Small intestine (tissue), 7 donors: ENCODE measurements around the gene GJA5. TPM values are rescaled to one million over a fixed set of nuclear protein-coding genes. Genes with fewer than 3 reads are reported as not detected.

Experiments
- DNase-seq, 2 donors: peaks; one replicate each; pipeline versions ENCODE4 v3.0.0 to v3.0.0-alpha.2; 2013
- FAIRE-seq: peaks from 2 replicates; lab custom pipeline; 2012; peaks lifted over from hg19 to GRCh38; lab: Jason Lieb, UNC
- H3K27ac ChIP-seq, 3 donors: one replicate each; pipeline ENCODE4 v1.5.1; 2013; ENCODE audit warnings: low read length in 2 of 3, mild to moderate bottlenecking in 2 of 3, control low read depth in 1 of 3, inconsistent platforms in 1 of 3, low read depth in 1 of 3, moderate library complexity in 1 of 3
- H3K27me3 ChIP-seq, 3 donors: one replicate each; pipeline ENCODE4 v1.6.1; 2013; ENCODE audit warnings: low read length in 3 of 3, inconsistent platforms in 1 of 3; ENCODE audit not compliant: control insufficient read depth in 3 of 3, insufficient read depth in 3 of 3
- H3K36me3 ChIP-seq, 3 donors: one replicate each; pipeline ENCODE4 v1.6.1; 2013; ENCODE audit warnings: low read length in 3 of 3, inconsistent platforms in 1 of 3, low read depth in 1 of 3, mild to moderate bottlenecking in 1 of 3, moderate library complexity in 1 of 3; ENCODE audit not compliant: control insufficient read depth in 3 of 3, insufficient read depth in 2 of 3
- H3K4me1 ChIP-seq, 3 donors: one replicate each; pipeline ENCODE4 v1.6.1; 2013; ENCODE audit warnings: low read length in 2 of 3, inconsistent platforms in 1 of 3, low read depth in 1 of 3, mild to moderate bottlenecking in 1 of 3, moderate library complexity in 1 of 3; ENCODE audit not compliant: control insufficient read depth in 3 of 3, insufficient read depth in 2 of 3
- H3K4me3 ChIP-seq, 3 donors: one replicate each; pipeline ENCODE4 v1.5.1; 2013; ENCODE audit warnings: low read length in 3 of 3, control low read depth in 1 of 3, inconsistent platforms in 1 of 3, low read depth in 1 of 3, mild to moderate bottlenecking in 1 of 3, moderate library complexity in 1 of 3
- H3K9me3 ChIP-seq, 2 donors: one replicate each; pipeline ENCODE4 v1.6.1; 2013; ENCODE audit warnings: low read depth in 1 of 2, low read length in 1 of 2; ENCODE audit not compliant: control insufficient read depth in 2 of 2, insufficient read depth in 1 of 2
- WGBS, 3 donors: extraction: QIAGEN DNeasy Blood & Tissue Kit; methylation state at CpG; one replicate each; pipeline ENCODE4 v1.1.7; 2013; 5-methylcytosine and 5-hydroxymethylcytosine counted together
- polyA plus RNA-seq, 4 donors: library from polyadenylated mRNA; stranded (reverse) in 3 of 4; unstranded in 1 of 4; fragments of 200-250 nt in 3 of 4; fragments of 120-200 nt in 1 of 4; gene quantifications; one replicate each; pipeline versions ENCODE4 v1.2.1 to v1.2.3, GENCODE V29; 2013
- donor health status: healthy with polysubstance abuse.
- donor health status: control.
- donor health status: control.
- donor health status: Bipolar disorder and iron deficiency.
- donor health status: healthy.

GJA5 gene
- polyA plus RNA-seq, 4 donors: 3.0 to 16.0 TPM; not detected in 2

DNA sequence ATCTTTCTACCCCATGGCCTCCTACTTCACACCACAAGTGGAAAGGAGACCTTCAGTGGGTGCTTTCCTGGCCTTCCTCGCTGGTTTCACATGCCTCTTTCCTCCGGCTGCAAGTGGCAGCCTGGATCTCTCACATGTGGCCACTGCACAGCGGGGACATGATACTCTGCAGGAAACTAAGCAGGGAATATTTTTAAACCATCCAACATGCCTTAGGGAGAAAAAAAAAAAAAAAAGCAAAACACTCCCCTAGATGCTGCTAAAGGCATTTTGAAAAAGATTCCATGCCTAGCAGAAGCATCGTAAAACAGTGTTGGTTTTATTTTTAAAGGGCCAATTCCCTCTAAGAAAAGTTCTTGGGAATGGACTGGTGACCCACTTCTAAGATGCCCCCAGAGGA, 12.2 kb upstream of the GJA5 start:
- WGBS, 3 donors: 45 to 67% (median 67%) methylated on average over 4 of the region's 4 CpGs
- no peak overlapping the region for H3K4me3 ChIP-seq
- H3K27me3 ChIP-seq: peaks cover 0 to 5% (median 0%) of the 10 kb centered on the region in 3 donors
- DNase-seq: no peak
- FAIRE-seq: no peak
- no peaks in the 10 kb centered on the region for H3K9me3 ChIP-seq
- H3K4me1 ChIP-seq: no peaks in the 10 kb centered on the region
- no peak overlapping the region for H3K27ac ChIP-seq
- no peaks in the 10 kb centered on the region for H3K36me3 ChIP-seq

DNA sequence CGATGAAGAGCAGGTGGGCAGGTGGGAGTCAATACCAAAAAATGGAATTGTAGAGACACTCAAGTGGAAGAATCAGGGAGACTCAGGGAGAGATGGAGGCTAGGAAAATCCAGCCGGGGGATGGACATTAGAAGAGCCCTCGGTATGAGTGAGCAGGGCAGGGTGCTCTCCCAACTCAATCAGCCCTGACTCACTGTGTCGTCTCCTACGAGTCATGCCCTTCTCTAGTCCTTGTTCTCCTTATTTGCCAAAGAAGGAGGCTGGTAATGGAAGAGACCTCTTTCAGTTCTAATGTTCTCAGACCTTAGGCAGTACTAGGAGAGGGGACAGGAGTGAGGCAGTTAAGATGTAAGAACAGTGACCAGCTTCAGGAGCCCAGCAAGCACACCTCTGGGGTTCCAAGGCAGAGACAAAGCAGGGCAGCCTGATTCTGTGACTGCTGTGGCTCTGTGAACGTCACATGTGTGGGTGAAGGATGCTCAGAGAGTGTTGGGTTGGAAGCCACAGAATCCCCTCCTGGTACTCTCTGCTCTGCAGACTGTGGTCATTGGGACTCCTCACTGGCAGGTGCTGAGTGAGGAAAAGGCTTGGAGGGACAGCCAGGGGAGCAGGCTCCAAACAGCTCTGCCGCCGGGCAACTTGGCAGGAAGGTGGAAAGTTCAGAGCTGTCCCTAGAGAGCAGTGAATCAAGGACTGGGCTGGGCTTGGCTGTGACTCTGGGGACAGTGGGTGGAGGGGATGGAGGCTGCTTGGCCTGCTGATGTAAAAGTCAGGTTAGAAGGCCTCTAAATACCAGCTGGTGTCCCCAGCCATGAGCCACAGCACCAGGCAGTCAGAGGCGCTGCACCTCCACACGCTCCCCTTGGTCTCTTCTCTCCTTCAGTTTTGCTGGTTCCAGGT, 11.1 kb upstream of the GJA5 start:
- FAIRE-seq: no peak
- H3K4me1 ChIP-seq: no peaks in the 10 kb centered on the region
- no peaks in the 10 kb centered on the region for H3K36me3 ChIP-seq
- H3K9me3 ChIP-seq: no peaks in the 10 kb centered on the region
- DNase-seq: no peak
- no peak overlapping the region for H3K4me3 ChIP-seq
- 71 to 75% (median 75%) methylated on average over 10 of the region's 10 CpGs for WGBS, 3 donors
- H3K27me3 ChIP-seq: peaks cover 0 to 5% (median 0%) of the 10 kb centered on the region in 3 donors
- no peak overlapping the region for H3K27ac ChIP-seq

DNA sequence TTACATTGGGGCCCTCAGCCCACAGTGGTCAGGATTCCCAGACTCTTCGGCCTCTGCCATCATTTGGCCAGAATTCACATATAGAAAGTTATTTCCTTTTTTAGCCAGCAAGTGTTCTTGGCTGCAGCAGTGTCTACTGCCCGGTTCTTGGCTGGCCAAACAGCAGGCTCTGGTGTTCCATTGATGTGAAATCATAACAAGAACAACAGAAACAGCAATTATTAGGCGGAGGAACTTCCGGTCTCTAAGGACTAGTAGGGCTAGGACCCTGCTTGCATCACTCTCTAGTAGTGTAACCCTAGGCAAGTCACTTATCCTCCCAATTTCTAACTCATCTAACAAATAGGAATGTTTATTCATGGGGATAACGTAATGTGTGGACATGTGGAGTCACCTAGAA, 8.7 kb upstream of the GJA5 start:
- Histone ChIP-seq H3K9me3 (no peaks in the 10 kb centered on the region), H3K4me1 (no peaks in the 10 kb centered on the region), H3K27me3 (peaks cover 0 to 5% (median 0%) of the 10 kb centered on the region in 3 donors), H3K27ac (no peak overlapping the region), H3K36me3 (no peaks in the 10 kb centered on the region), H3K4me3 (no peak overlapping the region)
- FAIRE-seq (no peak), DNase-seq (no peak)
- 70 to 83% (median 81%) methylated on average over 5 of the region's 5 CpGs for WGBS, 3 donors

DNA sequence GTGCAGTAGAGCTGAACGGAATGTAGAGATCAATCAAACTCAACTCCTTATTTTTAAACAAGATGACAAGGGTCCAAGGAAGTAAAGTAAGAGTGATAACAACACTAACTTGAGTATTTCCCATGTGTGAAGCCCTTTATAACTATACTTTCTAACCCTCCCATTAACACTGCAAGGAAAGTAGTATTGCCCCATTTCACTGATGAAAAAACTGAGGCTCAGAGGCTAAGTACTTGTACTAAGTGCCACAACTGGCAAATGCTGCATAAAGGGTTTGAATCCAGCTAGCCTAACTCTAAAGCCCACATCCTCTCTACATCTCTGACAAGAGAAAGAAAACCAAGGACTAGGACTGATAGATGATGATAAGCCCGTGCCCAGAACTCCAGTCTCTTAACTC, 8.2 kb upstream of the GJA5 start:
- H3K9me3 ChIP-seq: no peaks in the 10 kb centered on the region
- 86 to 89% (median 87%) methylated on average over 2 of the region's 2 CpGs for WGBS, 3 donors
- H3K4me3 ChIP-seq: no peak overlapping the region
- peaks cover 0 to 5% (median 0%) of the 10 kb centered on the region in 3 donors for H3K27me3 ChIP-seq
- no peak overlapping the region for H3K27ac ChIP-seq
- no peak for DNase-seq
- FAIRE-seq: no peak
- H3K4me1 ChIP-seq: no peaks in the 10 kb centered on the region
- H3K36me3 ChIP-seq: no peaks in the 10 kb centered on the region

DNA sequence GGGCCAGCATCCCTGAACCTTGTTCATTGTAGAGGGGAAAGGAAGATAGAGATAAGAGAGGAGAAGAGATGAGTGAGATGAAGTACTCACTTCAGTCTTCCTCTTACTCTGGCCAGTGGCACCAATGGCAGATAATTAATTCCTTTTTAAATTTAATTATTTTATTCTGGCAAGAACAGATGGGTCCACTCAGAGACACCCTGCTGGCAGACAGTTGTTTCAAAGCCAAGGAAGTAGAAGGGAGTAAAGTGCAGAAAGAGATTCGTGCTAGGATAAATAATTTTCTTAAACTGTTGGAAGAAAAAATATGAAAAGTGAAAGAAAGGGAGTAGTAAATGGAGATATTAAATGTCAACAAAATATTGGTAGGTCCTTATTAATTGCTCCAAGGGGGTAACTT, 7.7 kb upstream of the GJA5 start:
- FAIRE-seq: no peak
- WGBS, 3 donors: 15 to 35% (median 19%) methylated on average over 1 of the region's 1 CpG
- Histone ChIP-seq H3K9me3 (no peaks in the 10 kb centered on the region), H3K36me3 (no peaks in the 10 kb centered on the region), H3K4me1 (no peaks in the 10 kb centered on the region), H3K27me3 (peaks cover 0 to 5% (median 0%) of the 10 kb centered on the region in 3 donors), H3K4me3 (no peak overlapping the region), H3K27ac (no peak overlapping the region)
- DNase-seq: no peak

DNA sequence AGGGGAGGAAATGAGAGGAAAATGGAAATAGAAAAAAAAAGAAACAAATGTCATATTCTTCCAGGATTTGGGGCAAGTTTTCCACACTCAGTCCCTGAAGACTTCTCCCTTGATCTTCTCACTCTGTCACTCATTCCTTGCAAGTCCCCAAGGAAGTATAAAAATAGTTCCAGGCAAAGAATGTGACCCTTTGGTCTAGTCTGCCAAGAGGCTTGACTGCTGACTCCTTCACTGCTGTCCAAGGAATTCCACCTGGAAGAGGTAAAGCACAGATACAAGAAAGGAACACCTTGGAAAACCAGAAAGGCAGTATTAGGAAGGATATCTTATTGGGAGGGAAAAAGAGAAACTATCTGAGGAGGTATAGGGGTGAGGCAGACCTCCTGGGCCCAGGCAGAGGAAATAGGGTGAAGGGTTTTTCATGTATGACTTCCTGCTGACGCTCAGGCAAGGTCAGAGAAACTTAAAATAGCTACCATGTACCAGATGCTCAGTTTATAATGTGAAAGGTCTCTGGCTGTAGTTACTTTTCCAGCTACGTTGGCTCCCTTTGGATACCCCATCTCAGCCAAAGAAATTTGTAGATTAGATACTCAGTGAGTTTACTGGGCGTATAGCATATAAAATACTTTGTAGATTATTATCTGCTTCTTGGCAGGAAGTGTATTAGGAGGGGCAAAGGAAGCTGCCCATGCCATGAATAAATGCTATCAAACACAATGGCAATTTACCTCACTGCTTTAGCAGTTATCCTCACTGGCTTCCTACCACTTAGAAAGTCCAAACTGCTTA, 2.0 kb upstream of the GJA5 start:
- DNase-seq (peak; percentile 10 to 24), FAIRE-seq (no peak)

DNA sequence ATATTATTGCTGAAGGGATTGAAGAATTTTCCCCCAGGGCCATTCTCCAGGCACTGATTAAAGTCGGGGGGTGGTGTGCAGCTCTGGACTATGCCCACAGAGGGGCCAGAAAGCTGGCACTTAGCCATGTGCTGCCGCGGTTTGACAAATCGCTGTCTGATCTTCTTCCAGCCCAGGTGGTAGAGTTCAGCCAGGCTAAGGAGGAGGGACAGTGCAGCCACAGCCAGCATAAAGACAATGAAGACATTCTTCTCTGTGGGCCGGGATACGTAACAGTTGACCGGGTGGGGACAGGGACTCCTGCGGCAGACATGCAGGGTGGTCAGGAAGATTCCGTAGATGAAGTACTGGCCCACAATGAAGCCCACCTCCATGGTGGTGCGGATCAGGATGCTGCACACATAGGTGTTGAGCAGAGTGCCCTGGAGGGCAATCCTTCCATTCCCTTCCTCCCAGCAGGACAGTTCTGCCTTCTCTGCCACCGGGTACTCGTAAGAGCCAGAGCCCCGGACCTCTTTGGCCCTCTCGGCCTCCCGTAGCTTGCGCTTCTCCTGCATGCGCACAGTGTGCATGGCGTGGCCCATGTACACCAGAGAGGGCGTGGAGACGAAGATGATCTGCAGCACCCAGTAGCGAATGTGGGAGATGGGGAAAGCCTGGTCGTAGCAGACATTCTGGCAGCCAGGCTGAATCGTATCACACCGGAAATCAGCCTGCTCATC, 1.9 kb downstream of the GJA5 start:
- no peak overlapping the region for H3K4me3 ChIP-seq
- H3K9me3 ChIP-seq: no peaks in the 10 kb centered on the region
- no peaks in the 10 kb centered on the region for H3K27me3 ChIP-seq
- H3K27ac ChIP-seq: no peak overlapping the region
- no peak for DNase-seq
- H3K36me3 ChIP-seq: no peaks in the 10 kb centered on the region
- FAIRE-seq: no peak
- WGBS, 3 donors: 71 to 84% (median 75%) methylated on average over 24 of the region's 24 CpGs
- H3K4me1 ChIP-seq: no peaks in the 10 kb centered on the region

More for the DNA sequence above, 2.0 kb upstream of the GJA5 start:
- no peaks in the 10 kb centered on the region for H3K27me3 ChIP-seq
- no peak overlapping the region for H3K27ac ChIP-seq
- no peaks in the 10 kb centered on the region for H3K4me1 ChIP-seq
- H3K9me3 ChIP-seq: no peaks in the 10 kb centered on the region
- no peak overlapping the region for H3K4me3 ChIP-seq
- no peaks in the 10 kb centered on the region for H3K36me3 ChIP-seq
- 14 to 18% (median 15%) methylated on average over 3 of the region's 3 CpGs for WGBS, 3 donors
